Measurements from ENCODE around the gene RHOXF1.
"Not testable (repeated sequence)": the region's sequence is repeated elsewhere in the genome, so short reads cannot be mapped to it uniquely, and the experiment has no call there.

Gene RHOXF1

DNA sequence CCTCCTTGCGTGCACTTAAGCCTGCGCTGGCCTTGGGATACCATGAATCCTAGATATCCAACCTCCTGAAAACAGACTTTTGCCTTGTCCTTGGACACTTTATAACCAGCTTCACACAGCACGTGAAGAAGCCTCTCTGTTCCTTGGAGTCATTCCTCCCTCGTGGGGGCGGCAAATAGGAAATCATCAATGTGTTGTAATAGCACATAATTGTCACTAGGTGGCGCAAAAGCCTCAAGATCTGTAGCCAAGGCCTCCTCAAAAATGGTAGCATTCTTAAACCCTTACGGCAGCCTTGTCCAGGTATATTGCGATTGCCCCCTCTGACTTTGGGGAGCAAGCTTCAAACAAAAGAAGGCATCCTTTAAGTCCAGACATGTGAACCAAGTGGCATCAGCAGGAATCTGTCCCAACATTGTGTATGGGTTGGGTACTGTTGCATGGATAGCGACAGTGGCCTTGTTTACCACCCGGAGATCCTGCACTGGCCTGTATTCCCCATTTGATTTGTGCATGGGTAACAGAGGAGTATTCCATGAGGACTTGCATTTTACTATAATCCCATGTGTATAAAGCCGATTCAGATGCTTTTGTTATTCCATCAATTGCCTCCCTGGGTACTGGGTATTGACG lies 30.0 kb downstream of the RHOXF1 start:
- DNase-seq (ENCODE audit: low read depth): not testable (repeated sequence)

DNA sequence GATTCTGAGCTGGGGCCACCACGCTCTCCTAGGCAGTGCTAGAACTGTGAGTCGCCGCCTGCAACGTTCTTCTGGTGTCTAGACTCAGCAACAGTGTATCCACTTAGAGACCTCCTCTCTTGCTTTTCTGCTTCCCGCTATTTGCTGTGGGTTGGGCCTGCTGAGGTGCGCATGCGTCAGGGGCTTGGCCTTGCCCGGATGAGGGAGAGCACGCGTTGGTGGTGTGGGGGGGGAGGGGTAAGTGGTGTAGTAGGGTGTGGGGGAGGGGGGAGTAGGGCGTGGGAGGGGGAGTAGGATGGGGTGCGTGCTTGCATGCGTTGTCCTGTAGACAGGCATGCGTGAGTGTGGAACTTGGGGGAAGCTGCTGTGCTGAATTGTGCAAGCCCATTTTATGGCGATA lies 38.1 kb downstream of the RHOXF1 start, which contains the start of gene RHOXF2B:
Gene RHOXF2B (minus strand): TSS at position 101 of the 400 bp plus-strand sequence. CDS start 138 bp downstream, outside the sequence.
- DNase-seq (ENCODE audit: low read depth): not testable (repeated sequence)

DNA sequence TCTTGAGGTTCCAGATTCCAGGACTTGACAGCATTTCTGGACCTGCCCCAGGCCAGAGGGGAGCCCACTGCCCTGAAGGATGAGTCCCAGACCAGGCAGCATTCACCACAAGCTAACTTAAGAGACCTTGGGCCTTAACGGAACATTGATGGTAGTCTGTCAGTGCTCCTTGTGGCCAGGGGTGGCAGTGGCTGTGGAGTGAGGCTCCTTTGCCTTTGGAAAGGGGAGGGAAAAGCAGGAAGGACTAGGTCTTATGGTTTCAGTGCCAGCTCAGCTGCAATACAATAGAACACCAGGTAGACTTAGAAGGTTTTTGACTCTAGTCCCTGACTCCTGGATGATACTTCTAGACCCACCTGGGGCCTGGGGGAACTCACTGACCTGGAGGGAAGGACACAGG lies 49.5 kb downstream of the RHOXF1 start:
- not testable (repeated sequence) for DNase-seq (ENCODE audit: low read depth)
